K562 (cell line): Measurements from ENCODE around the gene UNKL. TPM values are rescaled to one million over a fixed set of nuclear protein-coding genes. Genes with fewer than 3 reads are reported as not detected.

ENCODE experiments used
- ATAC-seq: fragments of 200-7000 bp; cut with Tn5 transposase; 3 replicates; pipeline ENCODE4 v1.9.1; 2020; ENCODE audit warnings: moderate library complexity
- BruUV-seq: library from RNA; stranded (reverse); fragments of 400-500 nt; replicated peaks from 2 replicates; lab custom pipeline; 2021; lab: Mats Ljungman, UMichigan
- CTCF ChIA-PET: fragments of 300-600 bp; formaldehyde crosslinking; extraction: SDS; loops from one replicate; lab custom pipeline; 2021; ENCODE audit warnings: low intra/inter-chr PET ratio; lab: Yijun Ruan, JAX
- POLR2A ChIA-PET: fragments of 300-600, 350-650 bp; sonication (Branson Sonifier 250); formaldehyde crosslinking; extraction: SDS; loops from one replicate; lab custom pipeline; 2021; ENCODE audit warnings: antibody characterized with exemption, inconsistent platforms; lab: Yijun Ruan, JAX
- DNase-seq, 4 experiments: peaks; one replicate each; pipeline versions ENCODE4 v3.0.0 to v3.0.0-alpha.2; 2011 to 2018; ENCODE audit warnings: low spot score in 3 of 4, mixed read lengths in 3 of 4; ENCODE audit errors: extremely low read depth in 1 of 4
- FAIRE-seq: peaks from 2 replicates; lab custom pipeline; 2011; peaks lifted over from hg19 to GRCh38; lab: Jason Lieb, UNC
- H2AFZ ChIP-seq: 2 replicates; pipeline ENCODE4 v1.6.0; 2011; ENCODE audit warnings: low read depth, low read length, control low read depth, inconsistent platforms
- H3K27ac ChIP-seq: fragments of 200-600 bp; 3 replicates; pipeline ENCODE4 v1.8.0; 2011; ENCODE audit warnings: low read depth, mild to moderate bottlenecking, control low read depth, inconsistent platforms, low read length, moderate library complexity, mixed read lengths; ENCODE audit errors: extremely low read depth
- H3K27me3 ChIP-seq, 2 experiments: fragments of 300-600 bp in 1 of 2; 2 replicates in 1 of 2; 3 replicates in 1 of 2; pipeline versions ENCODE4 v1.6.0 to v1.8.0; 2011; ENCODE audit warnings: inconsistent platforms in 2 of 2, low read length in 2 of 2, mild to moderate bottlenecking in 1 of 2, mixed read lengths in 1 of 2, moderate library complexity in 1 of 2; ENCODE audit not compliant: control insufficient read depth in 2 of 2, insufficient read depth in 2 of 2
- H3K36me3 ChIP-seq: fragments of 300-600 bp; 3 replicates; pipeline ENCODE4 v1.8.0; 2011; ENCODE audit warnings: mild to moderate bottlenecking, low read length, inconsistent platforms; ENCODE audit not compliant: control insufficient read depth, insufficient read depth
- H3K4me1 ChIP-seq, 2 experiments: fragments of 200-600 bp in 1 of 2; replicated peaks in 1 of 2; 2 replicates in 1 of 2; 3 replicates in 1 of 2; pipeline versions ENCODE4 v1.5.1 to v1.8.0; 2011; ENCODE audit warnings: inconsistent platforms in 2 of 2, low read length in 2 of 2, mild to moderate bottlenecking in 1 of 2, mixed read lengths in 1 of 2, moderate library complexity in 1 of 2; ENCODE audit not compliant: control insufficient read depth in 2 of 2, insufficient read depth in 2 of 2
- H3K4me2 ChIP-seq: 2 replicates; pipeline ENCODE4 v1.6.1; 2011; ENCODE audit warnings: low read length, control low read depth, inconsistent platforms, mixed read lengths; ENCODE audit not compliant: insufficient read depth
- H3K4me3 ChIP-seq: fragments of 200-600 bp; sonication (generic), shearing (Covaris generic); 2 replicates; pipeline ENCODE4 v1.5.1; 2016; ENCODE audit warnings: control low read depth, inconsistent platforms
- H3K79me2 ChIP-seq: fragments of 200-600 bp; 3 replicates; pipeline ENCODE4 v1.8.0; 2011; ENCODE audit warnings: low read length, inconsistent platforms; ENCODE audit not compliant: control insufficient read depth, insufficient read depth
- H3K9ac ChIP-seq, 2 experiments: 2 replicates each; pipeline versions ENCODE4 v1.6.0 to v1.6.1; 2011; ENCODE audit warnings: low read depth in 2 of 2, low read length in 2 of 2, control low read depth in 1 of 2, inconsistent platforms in 1 of 2, mild to moderate bottlenecking in 1 of 2, mixed read lengths in 1 of 2; ENCODE audit not compliant: insufficient read depth in 1 of 2
- H3K9me1 ChIP-seq: one replicate; pipeline ENCODE4 v1.6.0; 2011; ENCODE audit warnings: inconsistent platforms, mild to moderate bottlenecking, low read length, moderate library complexity; ENCODE audit not compliant: control insufficient read depth, insufficient read depth
- H3K9me3 ChIP-seq: replicated peaks from 2 replicates; pipeline ENCODE4 v1.5.1; 2011; ENCODE audit warnings: low read depth, low read length, inconsistent platforms; ENCODE audit not compliant: control insufficient read depth, insufficient read depth
- H4K20me1 ChIP-seq: replicated peaks from 2 replicates; pipeline ENCODE4 v1.6.1; 2011; ENCODE audit warnings: low read length, inconsistent platforms, mixed read lengths; ENCODE audit not compliant: control insufficient read depth, insufficient read depth
- CBX1 ChIP-seq: sonication (generic); IDR thresholded peaks from 2 replicates; pipeline ENCODE4 v1.6.1; 2016; ENCODE audit warnings: antibody characterized with exemption, low read depth, mild to moderate bottlenecking
- CBX5 ChIP-seq: IDR thresholded peaks from 2 replicates; pipeline ENCODE4 v1.6.1; 2014; ENCODE audit warnings: low read depth, borderline replicate concordance
- CREB3 ChIP-seq: fragments of 450-650 bp; conservative IDR thresholded peaks from 2 replicates; pipeline ENCODE4 v1.6.1; 2016; ENCODE audit warnings: missing genetic modification characterization, low read depth, mild to moderate bottlenecking, missing compliant biosample characterization, moderate library complexity
- GATAD2A ChIP-seq: fragments of 450-650 bp; IDR thresholded peaks from 2 replicates; pipeline ENCODE4 v1.6.1; 2017
- HMG20A ChIP-seq: fragments of 450-650 bp; formaldehyde crosslinking; conservative IDR thresholded peaks from 2 replicates; pipeline ENCODE4 v1.4.0; 2020; ENCODE audit warnings: mild to moderate bottlenecking, mixed read lengths
- MEF2D ChIP-seq: conservative IDR thresholded peaks from 2 replicates; pipeline ENCODE4 v1.6.1; 2016; ENCODE audit warnings: low read depth, missing genetic modification characterization, missing compliant biosample characterization
- TAF9B ChIP-seq: fragments of 450-650 bp; IDR thresholded peaks from 2 replicates; pipeline ENCODE4 v1.6.1; 2018; ENCODE audit warnings: mild to moderate bottlenecking; ENCODE audit not compliant: partially characterized antibody
- TCF15 ChIP-seq: fragments of 250-450 bp; sonication (Bioruptor Pico); IDR thresholded peaks from 2 replicates; pipeline ENCODE4 v1.8.0; 2022; ENCODE audit warnings: moderate library complexity, mild to moderate bottlenecking, inconsistent platforms
- TRIM24 ChIP-seq, 2 experiments: fragments of 450-650 bp; IDR thresholded peaks; 2 replicates each; pipeline ENCODE4 v1.6.1; 2016
- U2AF1 ChIP-seq: fragments of 200-400 bp; formaldehyde crosslinking; optimal IDR thresholded peaks from 2 replicates; pipeline ENCODE3; 2017; ENCODE audit warnings: mild to moderate bottlenecking, low read depth, low read length, moderate library complexity
- ZEB2 ChIP-seq: fragments of 450-650 bp; IDR thresholded peaks from 2 replicates; pipeline ENCODE4 v1.6.1; 2016
- ZFX ChIP-seq: sonication (generic); formaldehyde crosslinking; IDR thresholded peaks from 2 replicates; pipeline ENCODE4 v1.8.0; 2022; ENCODE audit warnings: mild to moderate bottlenecking, missing genetic modification reagents, moderate library complexity
- ZNF146 ChIP-seq: IDR thresholded peaks from one replicate; pipeline ENCODE4 v1.6.1; 2018; ENCODE audit warnings: missing compliant biosample characterization; ENCODE audit not compliant: unreplicated experiment
- ZNF384 ChIP-seq: IDR thresholded peaks from 2 replicates; pipeline ENCODE4 v1.6.1; 2012; ENCODE audit warnings: low read depth, low read length, improper control_type of control experiment
- ZNF551 ChIP-seq: fragments of 250-450 bp; sonication (Bioruptor Pico); IDR thresholded peaks from 2 replicates; pipeline ENCODE4 v1.5.0; 2021; ENCODE audit warnings: mild to moderate bottlenecking, moderate library complexity
- ZNF707 ChIP-seq: fragments of 250-450 bp; sonication (Bioruptor Pico); conservative IDR thresholded peaks from 2 replicates; pipeline ENCODE4 v1.8.0; 2022; ENCODE audit warnings: inconsistent platforms, mild to moderate bottlenecking, moderate library complexity
- WGBS: fragments of 100-300 bp; shearing (Covaris generic); methylation state at CpG from one replicate; pipeline ENCODE4 v1.1.6; 2016; ENCODE audit warnings: low coverage, mixed read lengths; ENCODE audit not compliant: insufficient coverage; ENCODE audit errors: missing lambda C conversion rate; 5-methylcytosine and 5-hydroxymethylcytosine counted together
- in situ Hi-C: fragments of 300-500 bp; cut with MboI; formaldehyde crosslinking; loops from 4 replicates; pipeline ENCODE4 v1.15.0; 2018; ENCODE audit warnings: inconsistent platforms, mixed read lengths
- intact Hi-C: fragments of 100-400 bp; cut with micrococcal nuclease; formaldehyde crosslinking; loops from 2 replicates; pipeline ENCODE4 v1.14.2; 2022
- polyA plus RNA-seq, 8 experiments: library from polyadenylated mRNA; depleted of rRNA in 4 of 8; stranded (reverse) in 5 of 8; unstranded in 3 of 8; fragments of >200 nt; fragmentation: Nextera tagmentation in 2 of 8; fragmentation: Illumina TruSeq in 1 of 8; extraction: Ambion mirVana in 2 of 8; extraction: Trizol in 1 of 8; gene quantifications; 2 replicates each; pipeline versions ENCODE4 v1.2.1 to v1.2.3, GENCODE V29; 2011 to 2014; ENCODE audit warnings: inconsistent platforms in 1 of 8, missing spikeins in 1 of 8
- total RNA-seq, 7 experiments: library from RNA; depleted of rRNA in 6 of 7; stranded (reverse); fragments of >200 nt in 6 of 7; fragmentation: Illumina TruSeq in 2 of 7; extraction: Trizol in 2 of 7; gene quantifications; 2 replicates each; pipeline versions ENCODE4 v1.2.1 to v1.2.3, GENCODE V29; 2011 to 2021; ENCODE audit warnings: low replicate concordance in 1 of 7

Gene UNKL
- total and polyA plus RNA-seq, 9 of the 15 experiments (the other 6 are each of a cell fraction or from before 2014, with no cell fraction given): 0.37 to 30.2 (median 5.1) TPM

DNA sequence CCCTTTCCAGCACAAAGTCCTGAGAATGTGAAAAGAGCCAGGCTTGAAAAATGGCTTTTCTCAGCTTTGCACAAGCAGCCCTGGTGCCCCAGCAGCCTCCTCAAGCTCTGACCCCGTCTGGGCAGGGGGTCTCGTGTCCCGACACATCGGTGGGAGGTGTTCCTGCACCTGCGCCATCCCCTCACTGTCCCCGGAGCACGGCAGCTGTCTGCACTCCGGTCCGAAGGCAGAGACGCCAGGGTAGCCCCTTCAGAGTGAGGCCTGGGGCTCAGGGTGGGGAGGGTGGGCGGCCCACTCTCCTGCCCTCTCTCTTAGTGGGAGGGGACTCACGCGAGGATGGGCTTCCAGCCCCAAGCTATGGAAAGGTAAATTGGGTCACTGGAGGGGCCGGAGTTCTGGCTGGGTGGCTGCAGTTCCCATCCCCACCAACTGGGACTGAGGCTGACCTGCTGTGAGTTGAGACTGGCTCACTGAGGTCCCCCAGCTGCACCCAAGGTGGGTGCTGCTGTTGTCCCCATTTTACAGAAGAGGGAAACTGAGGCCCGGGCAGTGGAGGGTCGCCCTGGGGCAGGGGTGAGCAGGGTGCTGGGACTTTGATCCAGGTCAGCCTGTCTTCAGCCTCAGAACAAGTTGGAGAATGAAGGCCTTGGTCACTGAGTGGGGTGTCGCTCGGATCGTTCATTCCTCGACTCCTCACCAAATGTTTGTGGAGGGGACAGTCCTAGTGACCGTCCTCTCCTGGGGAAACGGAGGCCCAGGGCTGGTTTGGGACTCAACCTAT is 83.4 kb downstream of the UNKL start (continued):
- TF ChIP-seq CREB3 (tag): 0 out of 2 replicates have a peak, but pooled peaks have one; percentile 23

DNA sequence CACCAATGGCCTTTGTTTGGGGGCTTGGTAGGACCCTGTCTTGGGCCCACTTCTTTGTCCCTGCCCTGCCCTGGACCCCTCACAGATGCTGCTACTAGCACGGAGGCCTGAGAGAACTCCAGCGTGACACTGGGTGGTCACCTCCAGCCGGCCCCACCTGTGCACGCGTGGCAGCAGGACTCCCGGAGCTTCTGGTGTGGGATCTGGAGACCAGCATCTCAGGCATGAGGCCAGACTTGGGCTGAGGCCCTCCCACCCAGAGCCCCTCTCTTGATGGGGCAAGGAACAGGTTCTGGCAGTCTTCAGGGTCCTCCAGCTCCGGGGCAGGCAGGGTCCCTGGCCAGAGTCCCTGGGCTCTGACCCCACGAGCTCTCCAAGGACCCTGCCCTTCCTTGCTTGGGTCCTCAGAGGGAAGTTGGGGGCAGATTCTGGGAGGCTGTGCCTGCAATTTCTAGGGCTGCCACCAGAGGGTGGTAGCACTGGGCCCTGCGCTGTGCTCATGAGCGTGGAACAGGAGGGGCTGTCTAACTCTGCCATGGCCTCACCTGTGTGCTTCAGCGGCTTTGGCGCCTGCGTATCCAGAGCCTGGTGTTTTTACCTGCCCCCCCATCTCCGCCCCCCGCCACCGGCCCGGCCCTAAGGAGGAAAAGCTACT is 84.1 kb downstream of the UNKL start:
- H3K27ac ChIP-seq: no peak overlapping the region
- no peak overlapping the region for H3K4me3 ChIP-seq
- FAIRE-seq: peak; percentile 68
- peaks cover 6 to 10% of the 10 kb centered on the region in 2 experiments; a peak in 3 of 5 replicates for H3K27me3 ChIP-seq
- no peak overlapping the region for H3K4me2 ChIP-seq
- H4K20me1 ChIP-seq: 0 out of 2 replicates have a peak, but pooled peaks cover 9% of the 10 kb centered on the region
- CTCF ChIA-PET: no interaction called here
- peaks cover 17 to 68% of the 10 kb centered on the region in 2 experiments for H3K4me1 ChIP-seq
- in situ Hi-C loops (no loop called here), intact Hi-C loops (loop anchor here (2.0 kb wide), 1 partner anchor 22 kb away; the partner anchor contains the start of gene UBE2I)
- POLR2A ChIA-PET: interaction anchor here (1.1 to 2.0 kb wide), 3 partner anchors 12 to 30 kb away, joined by 3 to 15 read pairs (median 5); no protein-coding TSS in a partner anchor
- H3K36me3 ChIP-seq: peaks cover under 1% of the 10 kb centered on the region; the same call in 1 of the 3 replicates
- no peak overlapping the region for H2AFZ ChIP-seq
- 0 out of 2 replicates have a peak, but pooled peaks cover 4% of the 10 kb centered on the region for H3K9me3 ChIP-seq
- no TSS peak for BruUV-seq
- H3K79me2 ChIP-seq: no peaks in the 10 kb centered on the region
- 91% methylated on average over 8 of the region's 17 CpGs for WGBS
- no peak overlapping the region; a peak in 1 of 4 replicates for H3K9ac ChIP-seq
- peak; percentile 19; the same call in 2 of the 3 replicates for ATAC-seq
- peak in 2 of 4 experiments; percentile 46 to 55 for DNase-seq
- no peaks in the 10 kb centered on the region for H3K9me1 ChIP-seq
- TF ChIP-seq TAF9B (no peak), MEF2D (tag) (no peak), HMG20A (CRISPR knock-in tag) (no peak), ZEB2 (no peak), ZNF707 (CRISPR knock-in tag) (no peak), TRIM24 (IDR thresholded peaks at IDR 0.05) (no peak), CBX5 (0 out of 2 replicates have a peak, but pooled peaks have one; percentile 37), CBX1 (peak; percentile 81; the same call in 1 of the 2 replicates), ZNF551 (CRISPR knock-in tag) (no peak), U2AF1 (no peak), ZNF384 (no peak), TCF15 (CRISPR knock-in tag) (no peak), ZNF146 (no peak), ZFX (no peak), GATAD2A (no peak)
